ENCODE data around the gene TVP23C.

DNA sequence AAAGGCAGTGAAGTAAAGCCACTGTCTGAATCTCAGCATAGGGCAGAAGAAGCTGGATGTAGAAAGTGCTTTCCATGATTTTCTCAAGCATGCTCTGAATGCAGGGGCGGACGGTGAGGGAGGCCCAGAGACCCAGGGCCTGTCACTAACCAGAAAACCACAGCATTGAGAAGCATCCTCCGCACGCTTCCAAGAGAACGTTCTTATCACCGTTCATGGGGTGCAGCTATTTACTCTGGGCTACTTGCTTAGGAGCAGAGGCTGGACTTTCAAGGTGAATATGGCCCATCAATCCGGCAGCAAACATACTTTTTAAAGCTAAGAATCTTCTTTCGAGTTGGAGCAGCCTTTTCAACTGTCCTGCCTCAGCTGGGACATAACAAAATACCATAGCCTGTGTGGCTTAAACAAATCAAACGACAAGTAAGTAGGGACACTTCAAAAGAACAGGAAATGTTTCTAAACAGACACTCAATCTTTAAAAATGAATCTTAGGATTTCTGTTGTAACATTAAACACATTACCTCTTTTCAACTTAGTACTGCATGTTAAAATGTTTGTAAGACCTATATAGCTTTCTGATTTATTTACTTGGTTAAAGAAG, 49.3 kb downstream of the TVP23C start:
- TF ChIP-seq POLR2A (IDR thresholded peaks at IDR 0.05; ENCODE audit: low read length): no peak
- TF ChIP-seq GATA1 (IDR thresholded peaks at IDR 0.05; ENCODE audit: low read depth, low read length): no peak

Data from erythroblast (primary cell).